Keratinocyte (primary cell): ENCODE results near the gene JPH2. TPM values are rescaled to one million over a fixed set of nuclear protein-coding genes. Genes with fewer than 3 reads are reported as not detected.
A peak's percentile ranks its signal among the peaks of the same experiment; 100 is the strongest.

ENCODE experiments used
- DNase-seq: peaks from one replicate; pipeline ENCODE4 v3.0.0-alpha.2; 2011; ENCODE audit warnings: low read depth, missing footprints, low spot score
- FAIRE-seq: peaks from 2 replicates; lab custom pipeline; 2011; peaks lifted over from hg19 to GRCh38; lab: Jason Lieb, UNC
- H2AFZ ChIP-seq: 2 replicates; pipeline ENCODE4 v1.6.0; 2012; ENCODE audit warnings: low read length, control low read depth, inconsistent platforms; ENCODE audit not compliant: control insufficient read depth
- H3K27ac ChIP-seq: 2 replicates; pipeline ENCODE4 v1.5.1; 2011; ENCODE audit warnings: low read length; ENCODE audit not compliant: control insufficient read depth, insufficient read depth
- H3K27me3 ChIP-seq: 3 replicates; pipeline ENCODE4 v1.6.0; 2011; ENCODE audit warnings: low read length; ENCODE audit not compliant: control insufficient read depth, insufficient read depth; ENCODE audit errors: extremely low read depth
- H3K36me3 ChIP-seq, 2 experiments: 2 replicates in 1 of 2; 3 replicates in 1 of 2; pipeline ENCODE4 v1.5.1; 2011; ENCODE audit warnings: low read length in 2 of 2, mild to moderate bottlenecking in 1 of 2; ENCODE audit not compliant: control insufficient read depth in 2 of 2, insufficient read depth in 2 of 2; ENCODE audit errors: extremely low read depth in 1 of 2
- H3K4me1 ChIP-seq: 3 replicates; pipeline ENCODE4 v1.5.1; 2011; ENCODE audit warnings: low read length; ENCODE audit not compliant: control insufficient read depth, insufficient read depth; ENCODE audit errors: extremely low read depth
- H3K4me2 ChIP-seq: 3 replicates; pipeline ENCODE4 v1.6.0; 2011; ENCODE audit warnings: low read depth, low read length; ENCODE audit not compliant: control insufficient read depth, insufficient read depth; ENCODE audit errors: extremely low read depth
- H3K4me3 ChIP-seq, 3 experiments: fragments of 200-600 bp in 1 of 3; sonication (generic) in 1 of 3; 2 replicates in 2 of 3; 3 replicates in 1 of 3; pipeline ENCODE4 v1.5.1; 2011 to 2016; ENCODE audit warnings: low read length in 3 of 3, mild to moderate bottlenecking in 3 of 3, control low read depth in 2 of 3, inconsistent platforms in 1 of 3, low read depth in 1 of 3, mixed read lengths in 1 of 3, mixed run types in 1 of 3, moderate library complexity in 1 of 3; ENCODE audit not compliant: control insufficient read depth in 2 of 3, insufficient read depth in 2 of 3; ENCODE audit errors: extremely low read depth in 1 of 3
- H3K79me2 ChIP-seq: 2 replicates; pipeline ENCODE4 v1.6.0; 2012; ENCODE audit warnings: low read length; ENCODE audit not compliant: control insufficient read depth, insufficient read depth
- H3K9ac ChIP-seq: 3 replicates; pipeline ENCODE4 v1.6.0; 2011; ENCODE audit warnings: low read length; ENCODE audit not compliant: control insufficient read depth, insufficient read depth; ENCODE audit errors: extremely low read depth
- H3K9me1 ChIP-seq: 3 replicates; pipeline ENCODE4 v1.6.0; 2011; ENCODE audit warnings: low read length; ENCODE audit not compliant: control insufficient read depth, insufficient read depth; ENCODE audit errors: extremely low read depth
- H3K9me3 ChIP-seq: 2 replicates; pipeline ENCODE4 v1.5.1; 2012; ENCODE audit warnings: low read depth, low read length; ENCODE audit not compliant: control insufficient read depth
- H4K20me1 ChIP-seq: 3 replicates; pipeline ENCODE4 v1.6.0; 2011; ENCODE audit warnings: low read length; ENCODE audit not compliant: control insufficient read depth, insufficient read depth; ENCODE audit errors: extremely low read depth
- CTCF ChIP-seq, 3 experiments: IDR thresholded peaks in 1 of 3; conservative IDR thresholded peaks in 1 of 3; optimal IDR thresholded peaks in 1 of 3; 2 replicates in 2 of 3; 3 replicates in 1 of 3; pipeline versions ENCODE3 to v1.5.1; 2011; ENCODE audit warnings: low read length in 3 of 3, mild to moderate bottlenecking in 3 of 3, moderate library complexity in 2 of 3, control low read depth in 1 of 3, inconsistent platforms in 1 of 3; ENCODE audit not compliant: insufficient read depth in 2 of 3; ENCODE audit errors: extremely low read depth in 1 of 3
- EZH2 ChIP-seq: IDR thresholded peaks from one replicate; pipeline ENCODE4 v1.6.1; 2012; ENCODE audit warnings: inconsistent platforms, mild to moderate bottlenecking, low read length, moderate library complexity
- dilution Hi-C: fragments of 300-500 bp; cut with MboI; formaldehyde crosslinking; loops from one replicate; pipeline ENCODE4 v1.7.0; 2020; ENCODE audit warnings: low sequenced_read_pairs; ENCODE audit not compliant: extremely low pct_ligation_motif_present
- polyA minus RNA-seq, 3 experiments: library from RNA; depleted of rRNA, polyadenylated mRNA; stranded (reverse); fragments of >200 nt; gene quantifications; 1 replicate in 1 of 3; 2 replicates in 1 of 3; 3 replicates in 1 of 3; pipeline ENCODE4 v1.2.3, GENCODE V29; 2011
- polyA plus RNA-seq, 5 experiments: library from polyadenylated mRNA; depleted of rRNA in 3 of 5; stranded (reverse) in 3 of 5; stranded (forward) in 1 of 5; unstranded in 1 of 5; fragments of >200 nt; gene quantifications; 1 replicate in 1 of 5; 2 replicates in 3 of 5; 3 replicates in 1 of 5; pipeline versions ENCODE4 v1.2.1 to v1.2.3, GENCODE V29; 2011 to 2012; ENCODE audit warnings: missing spikeins in 2 of 5, low read depth in 1 of 5, low replicate concordance in 1 of 5

The JPH2 gene
- polyA plus RNA-seq = 2.5 to 2.9 TPM (median 2.8 TPM) in 3 replicates
- 0.45 TPM for polyA plus RNA-seq (2011; ENCODE audit: low read depth)
- polyA plus RNA-seq (2011; cell fraction: cytosol; rRNA removed) = 1.4 and 2.4 TPM in 2 replicates
- polyA plus RNA-seq (2011; cell fraction: nucleus; rRNA removed) = 3.6 and 6.7 TPM in 2 replicates
- 2.0 and 4.1 TPM in 2 replicates for polyA plus RNA-seq (2012; ENCODE audit: low replicate concordance)
- polyA minus RNA-seq = 4.6 to 7.2 TPM (median 6.0 TPM) in 3 replicates
- polyA minus RNA-seq (2011; cell fraction: cytosol; rRNA and poly(A)+ RNA removed) = 5.4 TPM
- 3.9 and 7.4 TPM in 2 replicates for polyA minus RNA-seq (2011; cell fraction: nucleus; rRNA and poly(A)+ RNA removed)

- H2AFZ ChIP-seq = peak within 1 kb of the TSS; percentile 60
- no peaks in the 10 kb centered on the region for H3K27me3 ChIP-seq
- TF ChIP-seq EZH2 (no peak), CTCF (optimal IDR thresholded peaks at IDR 0.05 in 1 of 3, IDR thresholded peaks at IDR 0.05 in 1 of 3, conservative IDR thresholded peaks at IDR 0.05 in 1 of 3; ENCODE audit: extremely low read depth in 1 of 3, insufficient read depth in 2 of 3, low read length in 3 of 3) (no peak)
- H3K27ac ChIP-seq = peak within 1 kb of the TSS; percentile 86
- DNase-seq (peak; percentile 89), FAIRE-seq (peak; percentile 85)
- H3K36me3 ChIP-seq = no peaks in the 10 kb centered on the region
- no peaks in the 10 kb centered on the region for H3K9me3 ChIP-seq
- H4K20me1 ChIP-seq = no peaks in the 10 kb centered on the region
- no peaks in the 10 kb centered on the region for H3K9me1 ChIP-seq
- peak within 1 kb of the TSS; percentile 95 for H3K4me2 ChIP-seq
- dilution Hi-C loops = no loop called here
- peaks cover 18% of the 10 kb centered on the region for H3K79me2 ChIP-seq
- peak within 1 kb of the TSS; percentile 47 to 63 (median 60) for H3K4me3 ChIP-seq
- H3K4me1 ChIP-seq = peaks cover 52% of the 10 kb centered on the region
- peak within 1 kb of the TSS; percentile 86 for H3K9ac ChIP-seq
Measured at GRCh38 chr20:44187054-44187771, at the start of gene JPH2. Gene JPH2, minus strand, starts transcription at chr20:44187188. Its CDS starts 483 bp downstream, at chr20:44186705.

DNA sequence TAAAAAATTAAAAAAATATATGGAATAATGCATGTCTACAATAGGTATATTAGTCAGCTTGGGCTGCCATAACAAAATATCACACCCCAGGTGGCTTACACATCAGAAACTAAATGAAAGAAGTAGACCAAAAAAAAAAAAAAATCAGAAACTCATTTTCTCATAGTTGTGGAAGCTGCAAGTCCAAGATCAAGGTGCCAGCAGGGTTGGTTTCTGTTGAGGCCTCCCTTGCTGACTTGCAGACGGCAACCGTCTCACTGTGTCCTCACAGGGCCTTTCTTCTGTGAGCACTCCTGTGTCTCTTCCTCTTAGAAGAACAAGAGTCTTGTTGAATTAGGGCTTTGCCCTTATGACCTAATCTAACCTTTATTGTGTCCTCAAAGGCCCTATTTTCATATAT is 48.7 kb upstream of the JPH2 start:
- no peak overlapping the region for H3K27ac ChIP-seq
- DNase-seq (no peak), FAIRE-seq (no peak)
- no peak overlapping the region for H2AFZ ChIP-seq
- H3K36me3 ChIP-seq = no peaks in the 10 kb centered on the region
- no peaks in the 10 kb centered on the region for H3K9me1 ChIP-seq
- no peaks in the 10 kb centered on the region for H3K4me1 ChIP-seq
- H3K27me3 ChIP-seq = no peaks in the 10 kb centered on the region
- no peak overlapping the region for H3K9ac ChIP-seq
- no peaks in the 10 kb centered on the region for H3K79me2 ChIP-seq
- dilution Hi-C loops = no loop called here
- no peak overlapping the region for H3K4me2 ChIP-seq
- H3K9me3 ChIP-seq = no peaks in the 10 kb centered on the region
- H3K4me3 ChIP-seq = no peak overlapping the region
- no peaks in the 10 kb centered on the region for H4K20me1 ChIP-seq
- no peak for TF ChIP-seq CTCF (optimal IDR thresholded peaks at IDR 0.05 in 1 of 3, IDR thresholded peaks at IDR 0.05 in 1 of 3, conservative IDR thresholded peaks at IDR 0.05 in 1 of 3; ENCODE audit: extremely low read depth in 1 of 3, insufficient read depth in 2 of 3, low read length in 3 of 3)
- TF ChIP-seq EZH2 = no peak
